Measurements from ENCODE around the gene RPP25.
"Not testable (repeated sequence)": the region's sequence is repeated elsewhere in the genome, so short reads cannot be mapped to it uniquely, and the experiment has no call there.

The RPP25 gene

GRCh38 chr15:74962671-74963070 lies 6.1 kb upstream of the RPP25 start:
- DNase-seq (ENCODE audit: low read depth), result no peak

GRCh38 chr15:74962219-74962618 lies 5.6 kb upstream of the RPP25 start:
- DNase-seq (ENCODE audit: low read depth), result no peak

GRCh38 chr15:74961616-74962015 lies 5.0 kb upstream of the RPP25 start:
- no peak for DNase-seq (ENCODE audit: low read depth)

- no peak for DNase-seq (ENCODE audit: low read depth)
These were observed 4.5 kb upstream of the RPP25 start for GRCh38 chr15:74960995-74961588.

GRCh38 chr15:74960286-74960685 lies 3.7 kb upstream of the RPP25 start:
- no peak for DNase-seq (ENCODE audit: low read depth)

GRCh38 chr15:74959586-74959939 lies 3.0 kb upstream of the RPP25 start:
- DNase-seq (ENCODE audit: low read depth), result no peak

- DNase-seq (ENCODE audit: low read depth), result no peak
These were observed 2.5 kb upstream of the RPP25 start for GRCh38 chr15:74958908-74959585.

GRCh38 chr15:74958320-74958907 lies 1.8 kb upstream of the RPP25 start:
- DNase-seq (ENCODE audit: low read depth), result no peak

- no peak for DNase-seq (ENCODE audit: low read depth)
These were observed 984 bp upstream of the RPP25 start for GRCh38 chr15:74957476-74958035.

- DNase-seq (ENCODE audit: low read depth), result peak; percentile 37
These were observed 550 bp downstream of the RPP25 start for GRCh38 chr15:74955796-74956647.

- no peak for DNase-seq (ENCODE audit: low read depth)
These were observed 1.6 kb downstream of the RPP25 start for GRCh38 chr15:74955017-74955416.

GRCh38 chr15:74954515-74954914 lies 2.1 kb downstream of the RPP25 start:
- no peak for DNase-seq (ENCODE audit: low read depth)

GRCh38 chr15:74951006-74951405 lies 5.6 kb downstream of the RPP25 start:
- no peak for DNase-seq (ENCODE audit: low read depth)

- peak; percentile 70 for DNase-seq (ENCODE audit: low read depth)
These were observed 6.3 kb downstream of the RPP25 start for GRCh38 chr15:74950078-74950908.

GRCh38 chr15:74937590-74938371 lies 18.8 kb downstream of the RPP25 start, which contains the start of gene COX5A:
Gene COX5A (minus strand): TSS chr15:74938073. CDS start chr15:74938014, 59 bp downstream.
- peak; percentile 87 for DNase-seq (ENCODE audit: low read depth)

- no peak for DNase-seq (ENCODE audit: low read depth)
These were observed 19.3 kb downstream of the RPP25 start for GRCh38 chr15:74937272-74937589.

- not testable (repeated sequence) for DNase-seq (ENCODE audit: low read depth)
These were observed 21.4 kb downstream of the RPP25 start for GRCh38 chr15:74935193-74935592.

GRCh38 chr15:74933573-74933972 lies 23.0 kb downstream of the RPP25 start:
- DNase-seq (ENCODE audit: low read depth), result no peak

- DNase-seq (ENCODE audit: low read depth), result no peak
These were observed 27.8 kb downstream of the RPP25 start for GRCh38 chr15:74928771-74929198.

- DNase-seq (ENCODE audit: low read depth), result no peak
These were observed 32.0 kb downstream of the RPP25 start for GRCh38 chr15:74924525-74924924.

- DNase-seq (ENCODE audit: low read depth), result no peak
These were observed 36.1 kb downstream of the RPP25 start for GRCh38 chr15:74920456-74920855.
